NCI-H146 treated with DMSO at 0.1 percent for 48 hours (cell line): ENCODE results near the gene STPG4.

Experiments used
- DNase-seq: peaks from one replicate; lab custom pipeline; 2025; ENCODE audit not compliant: unreplicated experiment; lab: John Stamatoyannopoulos, UW

Gene STPG4

GRCh38 chr2:47056868-47057686 lies 98.0 kb downstream of the STPG4 start:
- no peak for DNase-seq

- no peak for DNase-seq
Observed at GRCh38 chr2:47056374-47056773, 98.7 kb downstream of the STPG4 start.

- DNase-seq = no peak
Observed at GRCh38 chr2:47054868-47055267, 100.2 kb downstream of the STPG4 start.

GRCh38 chr2:47054036-47054555 lies 101.0 kb downstream of the STPG4 start:
- DNase-seq = no peak

GRCh38 chr2:47052847-47053246 lies 102.3 kb downstream of the STPG4 start:
- DNase-seq = no peak

DNA sequence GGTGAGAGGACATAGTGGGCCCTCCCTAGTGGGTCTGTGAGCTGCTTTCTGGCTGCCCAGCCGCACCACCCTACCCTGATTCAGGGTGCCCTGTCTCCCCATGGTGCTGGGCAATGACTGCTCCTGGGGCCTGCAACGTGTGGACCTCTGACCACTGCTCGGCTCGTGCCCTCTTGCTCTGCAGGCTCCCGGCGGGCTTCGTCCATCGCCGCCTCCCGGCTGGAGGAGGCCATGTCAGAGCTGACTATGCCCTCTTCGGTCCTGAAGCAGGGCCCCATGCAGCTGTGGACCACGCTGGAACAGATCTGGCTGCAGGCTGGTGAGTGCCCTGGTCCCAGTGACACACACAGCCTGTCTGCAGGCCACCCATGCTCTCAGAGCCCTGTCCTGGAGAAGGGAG lies 103.5 kb downstream of the STPG4 start:
- DNase-seq = no peak

GRCh38 chr2:47050762-47051161 lies 104.3 kb downstream of the STPG4 start:
- DNase-seq = no peak

DNA sequence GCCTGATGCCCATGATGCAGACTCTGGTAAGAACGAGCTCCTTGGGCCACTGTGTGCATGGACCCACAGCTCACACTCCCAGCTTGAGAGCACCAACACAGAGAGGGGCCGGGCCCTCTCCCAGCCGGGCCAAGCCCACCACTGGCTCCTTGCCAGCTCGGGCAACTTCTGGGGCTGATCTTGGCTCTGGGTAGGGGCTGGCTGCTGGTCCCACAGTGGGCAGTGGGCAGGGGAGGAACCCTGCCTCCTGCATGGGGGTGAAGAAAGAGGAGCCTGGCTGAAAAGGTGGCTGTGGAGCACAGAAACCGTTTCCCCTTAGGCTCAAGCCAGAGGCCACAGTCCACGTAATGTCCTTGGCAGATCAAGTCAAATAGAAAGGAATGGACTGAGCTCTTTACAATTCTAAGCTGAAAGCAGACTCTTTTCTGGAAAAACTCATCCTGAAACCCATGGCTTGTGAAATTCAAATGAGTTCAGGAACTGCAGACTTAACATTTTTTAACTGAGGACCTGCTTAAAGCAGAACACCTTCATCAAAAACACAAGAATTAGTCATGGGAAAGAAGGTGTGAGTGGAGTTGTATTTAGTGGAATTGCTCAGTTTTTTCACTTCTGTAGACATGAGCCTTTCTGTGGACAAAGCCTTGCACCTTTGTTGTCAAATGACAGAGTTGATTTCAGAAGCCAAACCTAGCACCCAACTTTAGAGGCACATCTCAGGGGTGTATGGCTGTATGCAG lies 104.9 kb downstream of the STPG4 start:
- DNase-seq = no peak

- no peak for DNase-seq
Observed at GRCh38 chr2:47049502-47049901, 105.6 kb downstream of the STPG4 start.

DNA sequence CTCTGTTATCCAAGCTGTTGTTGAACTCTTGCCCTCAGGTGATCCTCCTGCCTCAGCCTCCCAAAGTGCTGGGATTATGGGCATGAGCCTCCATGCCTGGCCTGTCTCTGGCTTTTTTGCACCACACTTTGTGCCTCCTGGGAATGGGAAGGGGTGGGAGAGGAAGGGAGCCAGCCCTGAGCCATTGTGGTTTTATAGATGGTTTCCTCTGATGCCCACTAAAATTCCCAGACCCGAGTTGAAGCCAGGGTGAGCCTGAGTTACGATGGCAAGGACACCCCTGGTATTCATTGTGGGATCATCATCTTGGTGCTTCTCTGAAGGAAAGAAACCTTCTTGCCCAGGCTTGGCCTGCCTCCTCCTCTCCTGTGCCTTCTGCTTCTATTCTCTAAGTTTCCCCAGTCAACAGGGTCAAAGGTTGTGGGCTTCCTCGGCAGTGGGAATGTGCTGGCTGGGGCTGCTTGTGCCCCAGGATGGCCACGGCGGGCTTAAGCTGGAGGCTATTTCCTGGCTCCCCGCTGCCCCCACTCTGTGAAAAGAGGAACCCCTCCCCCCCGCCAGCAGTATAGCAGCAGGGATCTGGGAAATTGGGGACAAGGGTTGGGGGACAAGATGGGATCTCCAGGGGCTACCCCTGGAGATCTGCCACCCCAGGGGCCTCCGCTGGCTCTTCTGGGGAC lies 106.2 kb downstream of the STPG4 start:
- DNase-seq = no peak

GRCh38 chr2:47046271-47046670 lies 108.8 kb downstream of the STPG4 start:
- DNase-seq = peak; percentile 55

- no peak for DNase-seq
Observed at GRCh38 chr2:47043891-47044239, 111.2 kb downstream of the STPG4 start.

DNA sequence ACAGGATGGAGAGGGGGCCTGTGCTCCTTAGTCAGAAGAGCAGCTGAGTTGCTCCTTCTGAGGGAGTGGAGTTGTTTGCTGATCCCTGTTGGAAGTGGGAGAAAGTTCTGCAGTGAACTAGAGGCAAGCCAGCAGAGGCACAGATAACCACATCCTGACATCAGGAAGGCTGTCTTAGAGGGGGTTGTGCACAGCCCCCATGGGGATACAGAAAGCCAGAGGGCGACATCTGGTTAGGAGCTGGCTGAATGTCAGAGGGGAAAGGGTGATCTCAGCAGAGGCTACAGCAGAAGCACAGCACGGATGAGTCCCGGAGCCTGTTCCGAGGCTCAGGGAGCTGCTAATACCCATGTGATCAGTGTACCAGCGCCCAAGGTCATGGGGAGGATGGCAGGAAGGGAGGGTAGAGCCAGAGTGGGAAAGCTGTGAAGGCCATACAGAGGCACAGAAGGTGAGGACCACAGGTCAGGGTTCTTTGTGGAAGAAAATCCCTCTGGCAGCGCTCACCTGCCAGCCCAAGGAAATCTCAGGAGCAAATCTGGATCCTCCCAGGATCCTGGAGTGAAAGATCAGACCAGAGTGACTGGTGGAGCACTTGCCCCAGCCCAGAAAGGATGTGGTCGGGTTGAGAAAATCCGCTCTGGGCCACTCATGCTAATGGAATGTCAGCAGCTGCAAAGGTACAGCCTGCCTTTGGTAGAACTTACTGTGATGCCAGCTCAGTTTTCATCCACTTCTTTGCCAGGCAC lies 111.8 kb downstream of the STPG4 start:
- no peak for DNase-seq

DNA sequence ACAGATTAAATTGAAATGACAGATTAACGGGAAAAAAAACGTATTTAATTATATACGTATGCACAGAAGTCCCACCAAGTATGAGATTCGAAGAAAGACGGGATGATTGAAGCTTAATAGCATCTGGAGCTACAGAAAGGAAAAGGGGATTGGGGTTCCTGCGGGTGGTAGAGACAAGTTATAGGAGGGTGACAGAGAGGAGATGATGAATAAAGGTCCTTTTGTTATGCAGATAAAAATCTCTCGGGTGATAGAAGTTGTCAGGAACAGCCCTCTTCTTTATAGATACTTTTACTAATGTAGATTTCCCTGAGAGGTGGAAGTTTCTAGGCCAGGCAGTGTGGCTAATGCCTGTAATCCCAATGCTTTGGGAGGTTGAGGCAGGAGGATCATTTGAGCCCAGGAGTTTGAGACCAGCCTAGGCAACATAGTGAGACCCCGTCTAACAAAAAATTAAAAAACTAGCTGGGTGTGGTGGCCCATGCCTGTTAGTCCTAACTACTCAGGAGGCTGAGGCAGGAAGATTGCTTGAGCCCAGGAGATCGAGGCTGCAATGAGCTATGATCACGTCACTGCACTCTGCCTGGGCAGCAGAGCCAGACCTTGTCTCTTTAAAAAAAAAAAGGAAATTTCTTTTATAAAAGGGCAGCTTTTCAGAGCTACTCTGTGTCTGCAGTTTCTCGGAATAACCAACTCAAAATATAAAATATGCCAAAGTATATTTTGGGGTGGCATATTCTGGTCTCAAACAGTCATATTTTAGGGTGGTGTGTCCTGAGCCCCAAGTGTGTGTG lies 113.0 kb downstream of the STPG4 start:
- no peak for DNase-seq

DNA sequence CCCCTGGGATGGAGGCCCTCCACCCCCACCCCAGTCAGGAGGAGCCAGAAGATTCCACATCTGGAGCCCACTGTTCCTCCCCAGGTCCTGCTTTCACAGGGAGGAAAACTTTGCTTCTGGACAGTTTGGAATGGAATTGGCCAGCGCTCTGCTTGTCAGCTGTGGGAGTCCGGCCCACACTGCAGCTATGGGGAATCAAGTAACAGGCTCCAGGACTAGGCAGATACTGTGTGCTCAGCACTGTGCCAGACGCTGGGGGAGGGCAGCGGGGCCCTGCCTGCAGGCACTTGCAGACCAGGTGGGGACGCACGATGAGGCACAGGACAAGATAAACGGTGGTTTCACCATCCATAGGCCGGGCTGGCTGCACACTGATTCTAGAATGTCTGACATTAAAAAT lies 114.0 kb downstream of the STPG4 start:
- DNase-seq = no peak

- no peak for DNase-seq
Observed at GRCh38 chr2:47040651-47041050, 114.5 kb downstream of the STPG4 start.

DNA sequence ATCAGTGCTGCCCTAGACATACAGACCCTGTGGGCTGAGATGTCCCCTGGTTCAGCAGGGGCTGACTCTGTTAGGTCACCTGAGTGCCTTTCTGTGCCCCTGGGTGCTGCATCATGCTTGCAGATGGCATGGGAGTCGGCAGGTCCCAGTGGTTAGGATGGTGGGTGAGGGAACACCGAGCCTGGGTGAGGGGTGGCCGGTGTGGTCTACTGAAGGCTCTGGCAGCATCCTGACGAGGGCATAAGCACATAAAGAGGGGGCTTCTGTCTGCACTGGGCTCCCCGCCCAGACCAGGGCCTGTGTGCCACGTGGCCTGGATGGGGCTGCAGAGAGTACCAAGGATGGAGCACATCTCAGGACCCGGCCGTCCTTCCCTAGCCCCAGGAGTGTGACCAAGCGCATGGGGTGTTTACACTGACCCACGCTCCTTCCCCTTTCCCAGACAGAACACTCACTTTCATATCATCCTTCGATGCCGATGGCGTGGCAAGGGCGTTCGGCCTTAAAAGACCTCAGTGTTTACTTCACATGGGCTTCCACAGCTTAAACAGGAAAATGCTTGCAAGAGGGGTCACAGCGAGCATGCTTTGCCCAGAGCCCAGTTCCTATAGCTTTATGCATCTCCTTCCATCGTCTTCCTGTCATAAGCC lies 115.1 kb downstream of the STPG4 start:
- DNase-seq = no peak

- no peak for DNase-seq
Observed at GRCh38 chr2:47039489-47039870, 115.6 kb downstream of the STPG4 start.

GRCh38 chr2:47038656-47039488 lies 116.2 kb downstream of the STPG4 start:
- DNase-seq = no peak
